SK-N-SH (cell line): ENCODE data around the gene SMIM29.
"Not testable (repeated sequence)": the region's sequence is repeated elsewhere in the genome, so short reads cannot be mapped to it uniquely, and the experiment has no call there.

ENCODE experiments used
- MEF2A ChIP-seq: IDR thresholded peaks from 2 replicates; pipeline ENCODE4 v1.4.0; 2012; ENCODE audit warnings: low read depth, borderline replicate concordance
- POLR2AphosphoS5 ChIP-seq: IDR thresholded peaks from 2 replicates; pipeline ENCODE4 v1.6.1; 2012; ENCODE audit warnings: low read depth, low read length
- RCOR1 ChIP-seq: fragments of 150-350 bp; IDR thresholded peaks from 2 replicates; pipeline ENCODE4 v1.6.1; 2017; ENCODE audit warnings: antibody characterized with exemption, low read length
- RXRA ChIP-seq: IDR thresholded peaks from 2 replicates; pipeline ENCODE4 v1.4.0; 2012; ENCODE audit warnings: low read depth, mild to moderate bottlenecking, borderline replicate concordance
- TAF1 ChIP-seq: IDR thresholded peaks from 2 replicates; pipeline ENCODE4 v1.6.1; 2012; ENCODE audit warnings: low read depth, mild to moderate bottlenecking, low read length, moderate library complexity, borderline replicate concordance
- TF ChIP-seq, protein P1 (sequence below): fragments of 200-600 bp; sonication (generic); IDR thresholded peaks from 2 replicates; pipeline ENCODE4 v1.6.1; 2017; ENCODE audit warnings: antibody characterized with exemption, mild to moderate bottlenecking, moderate library complexity

DNA sequence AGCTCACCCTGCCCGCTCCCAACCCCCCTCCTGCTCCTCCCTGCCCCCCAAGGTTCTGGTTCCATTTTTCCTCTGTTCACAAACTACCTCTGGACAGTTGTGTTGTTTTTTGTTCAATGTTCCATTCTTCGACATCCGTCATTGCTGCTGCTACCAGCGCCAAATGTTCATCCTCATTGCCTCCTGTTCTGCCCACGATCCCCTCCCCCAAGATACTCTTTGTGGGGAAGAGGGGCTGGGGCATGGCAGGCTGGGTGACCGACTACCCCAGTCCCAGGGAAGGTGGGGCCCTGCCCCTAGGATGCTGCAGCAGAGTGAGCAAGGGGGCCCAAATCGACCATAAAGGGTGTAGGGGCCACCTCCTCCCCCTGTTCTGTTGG lies 3.1 kb downstream of the SMIM29 start:
- not testable (repeated sequence) for TF ChIP-seq RXRA, RCOR1, MEF2A, POLR2AphosphoS5, TAF1
- TF ChIP-seq, protein P1, sequence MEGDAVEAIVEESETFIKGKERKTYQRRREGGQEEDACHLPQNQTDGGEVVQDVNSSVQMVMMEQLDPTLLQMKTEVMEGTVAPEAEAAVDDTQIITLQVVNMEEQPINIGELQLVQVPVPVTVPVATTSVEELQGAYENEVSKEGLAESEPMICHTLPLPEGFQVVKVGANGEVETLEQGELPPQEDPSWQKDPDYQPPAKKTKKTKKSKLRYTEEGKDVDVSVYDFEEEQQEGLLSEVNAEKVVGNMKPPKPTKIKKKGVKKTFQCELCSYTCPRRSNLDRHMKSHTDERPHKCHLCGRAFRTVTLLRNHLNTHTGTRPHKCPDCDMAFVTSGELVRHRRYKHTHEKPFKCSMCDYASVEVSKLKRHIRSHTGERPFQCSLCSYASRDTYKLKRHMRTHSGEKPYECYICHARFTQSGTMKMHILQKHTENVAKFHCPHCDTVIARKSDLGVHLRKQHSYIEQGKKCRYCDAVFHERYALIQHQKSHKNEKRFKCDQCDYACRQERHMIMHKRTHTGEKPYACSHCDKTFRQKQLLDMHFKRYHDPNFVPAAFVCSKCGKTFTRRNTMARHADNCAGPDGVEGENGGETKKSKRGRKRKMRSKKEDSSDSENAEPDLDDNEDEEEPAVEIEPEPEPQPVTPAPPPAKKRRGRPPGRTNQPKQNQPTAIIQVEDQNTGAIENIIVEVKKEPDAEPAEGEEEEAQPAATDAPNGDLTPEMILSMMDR, result not testable (repeated sequence)
